GM18502 (cell line): Measurements from ENCODE around the gene AMY2B.
"Not testable (repeated sequence)": the region's sequence is repeated elsewhere in the genome, so short reads cannot be mapped to it uniquely, and the experiment has no call there.

Source experiments
- ATAC-seq: cut with Tn5 transposase; IDR thresholded peaks from one replicate; pipeline ENCODE4 v1.9.1; 2021; ENCODE audit warnings: mild to moderate bottlenecking; ENCODE audit not compliant: unreplicated experiment, poor library complexity

The AMY2B gene

DNA sequence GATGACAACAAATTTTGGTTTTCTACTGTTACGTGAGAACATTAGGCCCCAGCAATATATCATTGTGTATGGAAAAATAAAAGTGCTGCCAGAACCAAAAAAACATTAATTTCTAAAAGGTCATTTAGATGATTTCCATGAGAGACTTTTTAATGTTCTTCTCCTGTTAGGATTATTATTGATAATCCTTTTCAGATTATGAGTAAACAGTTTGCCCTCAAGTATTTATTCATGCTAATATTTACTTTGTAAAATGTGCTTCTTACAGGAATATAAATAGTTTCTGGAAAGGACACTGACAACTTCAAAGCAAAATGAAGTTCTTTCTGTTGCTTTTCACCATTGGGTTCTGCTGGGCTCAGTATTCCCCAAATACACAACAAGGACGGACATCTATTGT is at the start of gene AMY2B:
Gene AMY2B, plus strand, starts transcription at position 301 of the 400 bp plus-strand sequence. Its CDS starts 14 bp downstream, at position 315.
- ATAC-seq: not testable (repeated sequence)

DNA sequence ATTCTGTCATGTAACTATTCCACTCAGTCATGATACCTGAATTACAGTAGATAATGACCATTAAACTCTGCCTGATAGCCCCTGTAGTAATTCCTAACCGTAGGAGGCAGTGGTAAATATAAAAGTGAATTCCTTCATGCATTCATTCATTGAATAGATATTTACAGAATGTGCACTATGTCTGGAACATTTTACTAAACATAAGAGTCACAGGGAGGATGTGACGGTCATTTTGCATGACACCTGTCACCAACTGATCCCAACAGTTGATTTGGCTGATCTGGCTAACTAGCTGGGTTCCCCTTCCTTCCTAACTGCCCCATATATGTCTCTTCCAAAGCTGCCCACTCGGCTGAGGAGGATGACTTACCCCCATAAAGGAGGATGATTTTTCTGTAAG is 48.0 kb upstream of the AMY2B start:
- ATAC-seq: no peak

DNA sequence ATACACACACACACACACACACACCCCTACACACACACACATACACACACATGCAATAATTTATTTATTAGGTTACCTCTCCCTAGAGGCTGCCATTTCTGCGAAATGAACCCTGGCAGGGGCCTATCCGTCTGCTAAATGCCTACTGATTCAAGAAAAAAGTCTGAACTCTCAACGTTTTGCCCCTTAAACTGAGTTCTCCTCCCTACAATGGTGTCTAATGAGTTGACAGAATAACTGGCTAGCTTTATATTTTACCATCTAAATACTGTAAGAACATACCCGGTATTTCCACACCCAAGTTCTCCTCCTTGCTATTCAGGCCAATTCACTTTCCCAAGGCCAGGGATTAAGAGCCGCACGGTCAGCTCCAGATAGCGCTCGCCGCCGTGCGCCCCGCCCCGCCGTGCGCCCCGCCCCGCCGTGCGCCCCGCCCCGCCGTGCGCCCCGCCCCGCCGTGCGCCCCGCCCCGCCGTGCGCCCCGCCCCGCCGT is 46.2 kb upstream of the AMY2B start:
- peak; percentile 52 for ATAC-seq

DNA sequence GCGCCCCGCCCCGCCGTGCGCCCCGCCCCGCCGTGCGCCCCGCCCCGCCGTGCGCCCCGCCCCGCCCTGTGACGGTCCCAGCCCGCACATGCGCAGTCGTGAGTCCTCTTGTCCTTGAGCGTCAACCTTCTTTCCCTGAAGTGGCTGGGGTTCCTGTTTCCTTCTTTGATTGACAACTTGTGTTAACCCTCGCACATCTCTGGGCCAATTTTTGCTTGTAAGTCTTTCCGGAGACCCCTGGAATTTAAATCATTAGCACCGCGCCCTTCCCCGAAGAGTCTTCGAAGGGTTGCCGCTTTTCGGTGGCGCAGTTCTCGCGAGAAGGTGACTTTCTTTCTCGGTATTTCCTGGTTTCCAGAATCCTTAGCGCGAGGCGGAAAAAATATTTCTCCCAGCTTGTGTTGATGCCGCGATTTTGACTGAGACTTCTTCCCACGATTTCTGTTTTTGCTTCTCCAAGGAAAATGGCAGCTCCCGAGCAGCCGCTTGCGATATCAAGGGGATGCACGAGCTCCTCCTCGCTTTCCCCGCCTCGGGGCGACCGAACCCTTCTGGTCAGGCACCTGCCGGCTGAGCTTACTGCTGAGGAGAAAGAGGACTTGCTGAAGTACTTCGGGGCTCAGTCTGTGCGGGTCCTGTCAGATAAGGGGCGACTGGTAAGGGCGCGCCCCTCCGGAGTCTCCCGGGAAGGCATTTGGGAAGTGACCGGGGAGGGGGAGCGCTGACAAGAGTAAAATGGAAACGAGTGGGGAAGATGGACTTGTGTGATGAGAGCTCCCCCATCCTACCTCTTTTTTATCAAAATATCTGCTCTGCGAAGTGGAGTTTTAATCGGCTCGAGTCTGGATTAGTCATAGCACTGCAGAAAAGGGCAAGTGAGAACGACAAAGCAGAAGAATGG is 45.5 kb upstream of the AMY2B start, which contains the start of gene RNPC3:
Gene RNPC3, plus strand, starts transcription at position 93 of the 901 bp plus-strand sequence. Its CDS starts 372 bp downstream, at position 465.
- ATAC-seq: peak; percentile 81

- no peak for ATAC-seq
These were observed 44.1 kb upstream of the AMY2B start for GRCh38 chr1:103527331-103527730.

DNA sequence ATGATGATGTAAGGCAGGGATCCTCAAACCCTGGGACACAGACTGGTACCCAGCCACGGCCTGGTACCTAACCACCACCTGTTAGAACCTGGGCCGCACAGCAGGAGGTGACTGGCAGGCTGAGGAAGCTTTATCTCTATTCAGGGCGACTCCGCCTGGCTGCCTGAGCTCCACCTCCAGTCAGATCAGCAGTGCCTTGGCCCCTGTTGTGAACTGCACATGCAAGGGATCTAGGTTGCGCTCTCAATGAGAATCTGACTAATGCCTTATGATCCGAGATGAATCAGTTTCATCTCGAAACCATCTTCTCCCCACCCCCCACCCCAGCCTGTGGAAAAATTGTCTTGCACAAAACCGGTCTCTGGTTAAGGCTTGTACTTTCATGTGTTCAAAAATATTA is 41.6 kb upstream of the AMY2B start:
- no peak for ATAC-seq

DNA sequence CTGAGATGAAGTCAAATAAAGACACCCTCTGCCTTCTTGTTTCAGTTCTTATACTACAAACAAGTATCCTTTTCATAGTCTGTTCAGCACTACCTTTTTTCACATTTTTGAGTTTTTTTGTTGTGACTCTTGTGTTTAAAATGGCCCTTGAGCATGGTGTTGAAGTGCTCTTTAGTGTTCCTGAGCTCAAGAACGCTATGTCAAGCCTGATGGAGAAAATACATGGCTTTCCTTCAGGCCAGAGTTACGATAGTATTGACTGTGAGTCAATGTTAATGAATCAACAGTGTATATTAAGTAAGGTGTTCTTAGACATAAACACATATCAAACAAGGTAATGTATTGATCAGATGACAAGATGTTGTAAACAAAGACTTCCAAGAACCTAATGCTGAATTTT is 33.2 kb upstream of the AMY2B start:
- no peak for ATAC-seq

- no peak for ATAC-seq
These were observed 30.0 kb upstream of the AMY2B start for GRCh38 chr1:103541431-103541830.

DNA sequence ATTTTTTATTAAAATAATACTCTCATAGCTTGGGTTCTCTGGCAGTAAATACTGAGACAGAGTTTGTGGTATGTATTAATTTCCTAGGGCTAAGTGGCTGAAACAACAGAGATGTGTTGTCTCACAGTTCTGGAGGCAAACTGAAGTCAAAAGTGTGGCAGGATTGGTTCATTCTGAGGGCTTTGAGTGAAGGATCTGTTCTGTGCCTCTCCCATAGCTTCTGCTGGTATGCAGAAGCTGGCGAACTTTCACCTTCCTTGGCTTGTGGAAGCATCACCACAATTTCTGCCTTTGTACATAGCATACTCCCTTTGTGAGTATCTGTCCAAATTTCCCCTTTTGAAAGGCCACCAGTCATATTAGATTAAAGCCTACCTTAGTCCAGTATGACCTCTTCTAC is 24.9 kb upstream of the AMY2B start:
- no peak for ATAC-seq

GRCh38 chr1:103547840-103548239 is 23.5 kb upstream of the AMY2B start:
- no peak for ATAC-seq

DNA sequence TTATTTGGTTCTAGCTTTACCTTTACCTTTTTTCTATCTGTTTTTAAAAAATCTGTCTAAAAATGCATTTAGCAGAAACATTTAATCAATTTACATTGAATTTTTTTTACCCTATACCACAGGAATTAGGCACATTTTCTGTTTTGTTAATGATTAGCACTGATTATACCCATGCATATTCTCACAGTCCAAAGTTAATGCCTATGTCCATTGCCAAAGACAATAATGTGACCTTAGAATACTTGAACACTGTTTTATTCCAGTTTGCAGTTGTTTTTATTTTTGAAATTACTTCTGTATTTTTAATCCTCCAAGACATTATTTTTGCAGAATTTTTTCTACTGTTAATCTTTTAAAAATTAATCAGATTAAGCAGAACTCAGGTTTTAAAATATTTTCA is 11.0 kb upstream of the AMY2B start:
- no peak for ATAC-seq

- not testable (repeated sequence) for ATAC-seq
These were observed 10.3 kb upstream of the AMY2B start for GRCh38 chr1:103561124-103561523.

DNA sequence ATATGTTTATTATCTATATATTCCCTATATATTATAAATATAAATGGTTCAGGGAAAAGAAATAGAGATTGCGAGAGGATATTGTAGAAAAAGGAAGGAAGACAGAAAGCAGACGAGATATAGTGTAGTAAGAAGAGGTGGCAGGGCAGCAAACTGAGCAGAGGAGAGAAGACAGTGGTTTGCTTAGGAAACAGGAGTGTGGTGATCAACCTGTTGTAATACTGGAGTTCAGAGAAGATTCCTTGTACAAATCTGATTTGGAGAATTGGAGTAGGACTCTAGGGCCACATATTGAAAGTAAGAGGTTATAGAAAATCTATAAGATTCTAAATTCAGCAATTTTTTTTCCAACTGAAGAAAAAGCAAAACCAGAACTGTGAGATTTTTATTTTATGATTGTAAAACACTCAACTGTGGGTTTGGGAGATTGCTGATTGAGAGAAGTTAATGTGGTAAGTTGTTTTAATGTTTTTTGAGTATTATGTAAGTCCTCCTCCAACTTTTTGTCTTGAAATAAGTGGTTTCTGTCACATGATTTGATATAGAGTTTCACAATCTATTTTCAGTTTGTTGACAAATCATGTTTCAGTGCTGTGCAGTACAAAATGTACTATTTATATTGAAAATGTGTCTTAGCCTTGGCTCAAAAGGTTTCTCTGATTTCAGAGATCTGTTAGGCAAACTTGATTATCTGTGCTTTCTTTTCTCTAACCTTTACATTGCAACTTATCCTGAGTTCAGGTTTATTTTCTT is 9.6 kb upstream of the AMY2B start:
- peak; percentile 91 for ATAC-seq

DNA sequence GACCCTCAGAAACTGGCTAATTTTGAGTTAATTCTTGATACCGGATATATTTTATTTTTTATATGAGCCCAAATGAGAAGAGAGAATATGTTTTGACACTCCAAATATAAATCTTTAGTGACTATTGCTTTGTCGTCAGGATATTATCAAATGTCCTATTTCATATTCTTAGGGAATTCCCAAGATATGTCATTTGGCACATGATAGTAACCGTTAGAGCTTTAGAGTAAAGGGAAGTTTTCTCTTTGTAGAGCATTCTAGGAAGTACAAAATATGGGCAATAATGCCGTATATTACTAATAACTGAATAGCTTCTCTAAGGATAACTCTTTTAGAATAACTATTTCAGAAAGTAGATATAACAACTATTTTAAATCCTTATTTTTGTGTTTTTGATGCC is 8.3 kb upstream of the AMY2B start:
- ATAC-seq: no peak

DNA sequence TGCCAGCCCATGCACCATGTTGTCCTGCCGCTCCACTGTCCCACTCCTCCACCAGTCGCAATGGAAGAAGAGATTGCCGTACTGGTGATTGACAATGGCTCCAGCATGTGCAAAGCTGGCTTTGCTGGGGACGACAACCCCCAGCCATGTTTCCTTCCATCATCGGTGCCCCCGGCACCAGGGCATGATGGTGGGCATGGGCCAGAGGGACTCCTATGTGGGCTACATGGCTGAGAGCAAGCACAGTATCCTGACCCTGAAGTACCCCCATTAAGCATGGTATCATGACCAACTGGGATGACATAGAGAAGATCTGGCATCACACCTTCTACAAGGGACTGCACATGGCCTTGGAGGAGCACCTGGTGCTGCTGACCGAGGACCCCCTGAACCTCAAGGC is 1.9 kb upstream of the AMY2B start:
- no peak for ATAC-seq

- ATAC-seq: peak; percentile 79
These were observed 4.7 kb downstream of the AMY2B start for GRCh38 chr1:103576065-103576464.

- not testable (repeated sequence) for ATAC-seq
These were observed 5.4 kb downstream of the AMY2B start for GRCh38 chr1:103576784-103577183.

DNA sequence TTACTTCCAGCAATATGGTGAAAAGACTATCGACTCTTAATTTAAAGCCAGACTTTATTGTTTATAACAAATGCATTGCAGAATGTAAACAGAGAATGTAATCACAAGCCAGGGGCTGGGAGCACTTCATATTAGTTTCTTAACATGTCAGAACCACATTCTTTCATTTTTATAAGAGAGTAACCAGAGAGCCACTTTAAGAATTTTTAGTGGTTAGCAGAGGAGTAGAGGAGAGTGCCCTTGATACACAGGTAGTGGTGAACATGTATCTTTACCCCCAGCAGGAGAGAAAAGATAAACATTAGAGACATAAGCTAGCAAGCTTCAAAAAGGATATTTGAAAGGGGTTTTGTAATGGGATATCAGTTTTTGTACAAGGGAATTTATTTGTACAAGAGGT is 11.1 kb downstream of the AMY2B start:
- ATAC-seq: no peak

DNA sequence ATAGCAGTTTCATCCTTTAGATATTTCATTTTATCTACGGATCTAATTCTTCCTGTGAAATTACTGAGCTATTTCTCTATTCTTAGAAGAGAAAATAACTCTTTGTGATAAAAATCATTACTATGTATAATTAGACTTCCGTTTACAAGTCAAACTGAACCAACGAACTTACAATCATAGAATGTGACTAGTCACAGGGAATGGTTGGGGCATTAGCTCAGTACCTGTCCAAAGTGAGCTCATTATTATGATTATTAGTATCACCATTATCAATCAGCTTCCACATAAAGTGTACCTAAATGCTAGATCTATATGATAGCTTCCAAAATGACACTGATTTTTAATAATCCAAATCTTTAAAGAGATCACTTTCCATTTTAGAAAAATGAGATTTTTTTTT is 12.5 kb downstream of the AMY2B start:
- no peak for ATAC-seq

DNA sequence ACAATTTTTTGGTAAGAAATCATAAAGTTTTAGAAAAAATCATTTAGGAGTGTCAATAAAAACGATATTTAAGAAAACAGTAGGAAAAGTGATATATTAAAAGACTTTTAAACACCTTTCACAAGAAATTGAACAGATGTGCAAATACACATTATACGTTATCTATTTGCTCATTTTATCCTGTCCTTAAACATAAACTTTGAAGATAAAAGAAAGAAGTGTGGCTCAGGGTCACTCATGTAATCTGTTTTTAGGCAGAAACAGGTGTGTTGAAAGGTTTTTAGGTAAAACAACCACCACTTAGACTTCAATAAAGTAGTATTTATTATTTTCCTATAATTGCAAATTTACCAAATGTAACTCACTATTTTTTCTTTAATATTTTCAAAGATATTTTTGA is 13.1 kb downstream of the AMY2B start:
- no peak for ATAC-seq

DNA sequence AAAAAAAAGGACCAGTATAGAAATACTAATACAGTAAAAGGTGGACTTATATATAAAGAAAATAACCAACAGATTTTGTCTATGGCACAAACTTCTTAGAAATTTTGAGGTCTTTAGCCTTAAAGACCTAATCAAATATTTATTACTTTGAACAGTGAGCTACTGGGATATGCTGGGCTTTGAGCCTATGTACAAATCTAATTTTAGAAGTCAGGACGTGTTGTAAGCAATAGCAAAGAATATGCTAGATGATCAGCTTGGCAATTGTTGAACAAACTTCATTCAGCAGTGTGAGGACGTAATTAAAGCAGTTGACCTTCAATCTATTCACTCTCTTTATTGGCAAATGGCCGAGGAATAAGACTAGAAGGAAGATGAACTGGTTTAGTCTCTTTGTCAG is 31.4 kb downstream of the AMY2B start:
- not testable (repeated sequence) for ATAC-seq
